ENCODE results near the gene BAIAP2.

BAIAP2 gene

GRCh38 chr17:81115749-81116464 is 81.0 kb downstream of the BAIAP2 start:
- DNase-seq, result no peak

GRCh38 chr17:81116704-81117103 is 81.8 kb downstream of the BAIAP2 start:
- DNase-seq, result no peak

DNA sequence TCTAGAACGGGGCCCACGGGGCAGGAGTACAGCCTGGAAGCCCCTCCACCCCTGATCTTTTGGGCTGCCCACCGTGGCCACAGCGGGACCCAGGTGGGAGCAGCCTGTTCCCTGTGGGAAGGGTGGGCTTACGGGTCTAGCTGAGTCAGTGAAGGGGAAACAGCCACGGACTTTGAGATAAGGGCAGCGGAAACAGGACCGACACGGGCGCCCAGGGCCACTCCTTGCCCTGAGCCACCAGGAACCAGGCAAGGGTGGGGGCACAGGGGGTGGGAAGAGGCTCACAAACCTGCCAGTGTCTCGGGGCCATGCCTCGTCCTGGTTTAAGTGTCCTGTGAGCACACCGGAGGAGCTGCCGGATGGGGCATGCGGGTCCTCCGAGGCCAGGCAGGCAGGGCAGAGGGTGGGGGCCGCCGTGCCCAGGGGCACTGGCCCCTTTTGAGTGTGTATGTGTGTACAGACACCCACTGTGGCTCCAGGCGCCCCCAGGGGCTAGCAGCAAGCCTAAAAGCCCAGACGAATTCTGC is 82.8 kb downstream of the BAIAP2 start:
- no peak for DNase-seq

DNA sequence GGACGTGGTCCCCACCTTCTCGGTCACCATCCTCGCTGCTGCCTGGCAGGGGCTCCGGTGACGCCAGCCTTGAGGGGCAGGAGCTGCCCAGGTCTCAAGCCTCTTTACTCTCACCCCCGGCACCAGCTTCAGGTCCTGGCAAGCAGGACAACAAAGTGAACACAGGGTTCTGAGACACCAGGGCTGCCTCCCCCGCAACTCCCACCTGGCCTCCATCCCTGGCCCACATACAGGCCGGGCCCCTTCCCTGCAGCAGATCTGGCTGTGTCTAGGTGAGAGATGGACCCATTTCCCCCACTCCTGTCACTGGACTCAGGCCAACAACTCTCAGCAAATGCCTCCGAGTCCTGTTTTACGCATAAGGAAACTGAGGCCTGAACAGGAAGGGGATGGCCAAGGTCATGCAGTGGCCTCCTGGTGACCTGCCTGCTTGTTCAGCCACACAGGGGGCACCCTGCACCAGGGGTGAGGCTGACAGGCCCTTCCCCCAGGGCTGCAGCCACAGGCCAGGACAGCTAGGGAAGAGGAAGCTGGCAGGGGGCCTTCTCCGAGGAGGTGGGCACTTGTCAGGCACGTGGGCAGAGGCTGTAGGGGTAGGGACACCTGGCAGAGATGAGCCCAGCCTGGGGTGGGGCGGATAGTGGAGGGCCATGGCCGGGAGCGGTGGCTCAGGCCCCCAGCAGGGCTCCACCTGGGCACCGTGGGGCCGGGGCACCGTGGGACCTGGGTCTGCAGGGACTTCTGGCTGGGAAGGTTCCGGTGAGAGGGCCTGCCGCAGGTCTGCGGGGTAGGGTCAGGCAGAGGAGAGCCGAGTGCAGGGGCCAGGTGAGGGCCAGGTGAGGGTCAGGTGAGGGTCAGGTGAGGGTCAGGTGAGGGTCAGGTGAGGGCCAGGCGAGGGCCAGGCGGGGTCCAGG is 83.6 kb downstream of the BAIAP2 start:
- DNase-seq, result peak; percentile 24

GRCh38 chr17:81119223-81120148 is 84.5 kb downstream of the BAIAP2 start:
- peak; percentile 100 for DNase-seq

GRCh38 chr17:81120149-81120484 is 85.2 kb downstream of the BAIAP2 start:
- DNase-seq, result peak; percentile 64

- no peak for DNase-seq
Observed at GRCh38 chr17:81120695-81121621, 86.0 kb downstream of the BAIAP2 start.

- no peak for DNase-seq
Observed at GRCh38 chr17:81121841-81122733, 87.1 kb downstream of the BAIAP2 start.

DNA sequence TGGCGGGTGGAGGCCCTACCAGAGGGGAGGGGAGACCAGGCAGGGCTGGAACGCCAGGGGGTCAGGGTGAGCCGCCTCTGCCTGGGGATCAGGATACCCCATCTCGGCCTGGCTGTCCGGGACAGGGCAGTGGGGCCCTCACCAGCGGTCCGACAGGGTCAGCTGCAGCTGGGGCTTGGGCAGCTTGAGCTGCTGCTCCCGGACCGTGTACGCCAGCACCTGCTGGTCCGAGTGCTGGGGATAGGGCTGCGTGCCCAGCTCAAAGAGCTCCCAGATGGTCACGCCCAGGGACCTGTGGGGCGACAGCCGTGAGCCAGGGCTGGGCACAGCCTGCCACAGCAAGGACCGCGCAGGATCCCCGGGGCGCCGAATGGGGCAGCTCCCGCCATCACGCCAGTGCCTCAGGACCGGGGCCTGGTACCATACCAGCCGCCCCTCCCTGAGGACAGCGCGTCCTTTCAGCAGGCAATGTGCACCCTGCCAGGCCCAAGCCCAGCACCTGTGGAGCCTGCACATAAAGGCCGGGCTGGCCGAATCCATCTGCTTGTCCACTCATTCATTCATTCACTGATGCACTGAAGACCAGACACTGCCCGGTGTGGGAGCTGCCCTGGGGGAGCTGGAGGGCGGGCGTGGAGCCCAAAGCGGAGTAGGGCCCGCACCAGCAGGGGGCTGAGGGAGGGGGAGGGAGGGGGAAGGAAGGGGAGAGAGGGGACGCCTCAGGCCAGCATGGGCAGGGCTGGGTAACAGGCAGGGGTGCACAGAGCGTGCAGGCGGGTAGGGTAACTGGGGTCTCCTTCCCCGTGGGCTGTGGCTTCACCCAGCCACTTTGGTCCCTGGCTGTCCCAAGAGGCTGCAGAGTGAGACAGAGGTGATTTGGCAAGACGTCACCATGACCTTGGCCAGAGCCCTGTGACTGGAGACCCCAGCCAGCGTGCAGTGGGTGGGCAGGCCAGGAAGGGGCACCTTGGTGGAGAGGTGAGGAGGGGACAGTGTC is 88.4 kb downstream of the BAIAP2 start:
- no peak for DNase-seq

GRCh38 chr17:81124377-81124776 is 89.4 kb downstream of the BAIAP2 start:
- no peak for DNase-seq

- DNase-seq, result peak; percentile 40
Observed at GRCh38 chr17:81125573-81126081, 90.7 kb downstream of the BAIAP2 start.

DNA sequence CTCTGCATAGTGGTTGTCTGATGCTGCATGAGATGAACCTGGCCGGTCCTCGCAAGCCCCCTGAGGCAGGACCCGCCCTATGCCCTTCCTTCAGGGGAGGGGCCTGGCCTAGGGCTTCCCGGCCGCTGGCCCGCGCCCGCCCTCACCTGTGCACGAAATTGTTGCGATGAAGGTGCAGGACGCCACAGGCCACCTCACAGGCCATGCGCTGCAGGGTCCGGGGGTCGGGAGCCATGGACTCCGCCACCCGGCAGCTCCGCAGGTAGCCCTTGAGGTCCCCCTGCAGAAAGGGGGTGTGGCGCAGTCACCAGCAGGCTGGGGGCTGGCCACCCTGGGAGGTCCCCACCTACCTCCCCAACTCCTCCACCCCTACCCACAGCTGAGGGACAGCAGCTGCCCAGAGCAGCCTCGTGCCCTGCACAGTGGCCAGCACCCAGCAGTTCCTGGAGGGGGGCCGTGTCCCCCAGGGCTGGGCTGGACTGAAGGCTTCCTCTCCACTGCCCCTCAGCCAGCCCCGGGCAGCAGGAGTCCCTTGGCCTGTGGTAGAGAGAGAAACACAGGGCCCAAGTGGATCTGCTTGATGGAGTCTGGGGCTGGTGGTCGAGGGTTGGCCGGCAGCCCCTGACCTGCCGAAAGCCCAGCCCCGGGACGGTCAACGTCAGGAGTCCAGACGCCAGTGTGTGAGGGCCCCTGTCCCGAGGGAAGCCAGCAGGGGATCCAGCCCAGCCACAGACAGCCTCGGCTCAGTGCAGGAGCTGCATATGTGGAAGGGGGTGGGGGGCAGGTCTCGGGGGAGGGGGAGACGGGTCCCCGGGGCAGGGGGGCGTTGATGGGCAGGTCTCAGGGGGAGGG is 91.6 kb downstream of the BAIAP2 start:
- DNase-seq, result no peak

DNA sequence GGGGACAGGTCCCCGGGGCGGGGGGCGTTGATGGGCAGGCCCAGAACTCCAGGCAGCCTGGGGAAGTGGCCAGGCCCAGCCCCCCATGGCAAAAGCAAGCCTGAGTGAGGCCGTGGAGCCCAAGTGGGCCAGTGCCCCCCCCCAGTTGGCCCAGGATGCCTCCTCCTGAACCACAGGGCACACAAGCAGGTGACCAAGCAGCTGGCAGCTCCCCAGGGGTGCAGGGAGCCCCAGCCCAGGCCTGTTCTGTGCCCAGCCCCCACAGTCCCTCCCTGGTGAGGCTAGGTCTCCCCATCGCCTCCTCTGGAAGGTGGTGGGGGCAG is 92.1 kb downstream of the BAIAP2 start:
- no peak for DNase-seq

- no peak for DNase-seq
Observed at GRCh38 chr17:81127526-81128177, 92.7 kb downstream of the BAIAP2 start.

DNA sequence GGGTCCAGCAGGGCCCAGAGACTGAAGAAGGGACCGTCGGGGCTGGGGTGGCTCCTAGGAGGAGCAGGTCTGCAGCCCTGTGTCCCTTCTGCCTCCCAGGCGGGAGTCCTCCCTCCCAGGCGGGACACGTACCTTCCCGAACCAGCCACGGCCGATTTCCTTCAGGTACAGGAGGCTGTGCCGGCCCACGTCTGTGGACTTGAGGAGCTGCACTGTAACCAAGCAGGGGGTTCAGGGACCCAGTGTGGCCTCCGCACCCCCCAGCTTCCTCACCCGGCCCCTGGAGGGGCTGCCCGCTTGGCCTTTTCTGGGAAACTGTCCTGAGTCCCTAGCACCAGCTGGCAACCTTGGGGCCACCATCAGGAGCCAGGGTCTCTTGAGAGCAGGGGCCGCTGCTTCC is 93.4 kb downstream of the BAIAP2 start:
- no peak for DNase-seq

GRCh38 chr17:81128774-81129173 is 93.8 kb downstream of the BAIAP2 start:
- no peak for DNase-seq

DNA sequence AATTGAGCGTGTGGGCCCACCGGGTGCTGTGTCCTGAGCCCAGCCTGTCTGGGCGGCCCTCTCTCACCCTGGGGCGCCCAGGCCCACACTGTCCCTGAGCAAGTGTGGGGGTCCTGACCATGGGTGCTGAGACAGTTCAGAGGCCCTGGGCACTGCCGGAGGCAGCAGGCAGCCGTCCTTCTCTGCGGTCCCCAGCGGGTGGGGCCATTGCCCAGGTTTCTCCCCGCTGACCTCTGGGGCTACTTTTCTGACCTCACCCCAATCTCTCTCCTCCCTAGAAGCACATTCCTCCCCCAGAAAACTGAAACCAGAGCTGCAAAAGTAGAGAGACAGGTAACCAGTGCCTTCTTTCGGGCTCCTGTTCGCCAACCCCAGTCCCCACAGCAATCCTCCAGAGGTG is 94.3 kb downstream of the BAIAP2 start:
- no peak for DNase-seq

Measured in NCI-H345 (cell line).